Thyroid gland (tissue), 4 donors: ENCODE measurements around the gene PPFIA3.

ENCODE experiments used
- CTCF ChIP-seq, 6 experiments: fragments of 200-600 bp in 3 of 6; fragments of 450-650 bp in 3 of 6; sonication (generic) in 3 of 6; IDR thresholded peaks; one replicate each; pipeline ENCODE4 v1.5.1; 2016 to 2019; ENCODE audit warnings: antibody characterized with exemption in 6 of 6, mild to moderate bottlenecking in 2 of 6, inconsistent platforms in 1 of 6, moderate library complexity in 1 of 6
- POLR2A ChIP-seq, 2 donors: fragments of 450-650 bp; IDR thresholded peaks; one replicate each; pipeline ENCODE4 v1.6.1; 2017; ENCODE audit warnings: antibody characterized with exemption in 2 of 2, mild to moderate bottlenecking in 2 of 2, moderate library complexity in 1 of 2

- TF ChIP-seq CTCF (IDR thresholded peaks at IDR 0.05): no peak
- TF ChIP-seq POLR2A (IDR thresholded peaks at IDR 0.05): no peak
These were observed 1.5 kb downstream of the PPFIA3 start for GRCh38 chr19:49120868-49121267.
